GM23338 (cell line): ENCODE data around the gene BEND6. TPM values are rescaled to one million over a fixed set of nuclear protein-coding genes. Genes with fewer than 3 reads are reported as not detected.

ENCODE experiments used
- ATAC-seq: fragments of 200-7000 bp; cut with Tn5 transposase; 3 replicates; pipeline ENCODE4 v1.9.1; 2020
- DNase-seq: peaks from one replicate; pipeline ENCODE4 v3.0.0-alpha.2; 2015; ENCODE audit warnings: low spot score
- H2AFZ ChIP-seq: fragments of 200-600 bp; sonication (generic); 2 replicates; pipeline ENCODE4 v1.8.0; 2016; ENCODE audit warnings: antibody characterized with exemption, mild to moderate bottlenecking, moderate library complexity
- H3F3A ChIP-seq: fragments of 200-600 bp; sonication (generic); replicated peaks from 2 replicates; pipeline ENCODE4 v1.8.0; 2017; ENCODE audit warnings: antibody characterized with exemption, mixed run types, low read depth
- H3K27ac ChIP-seq: fragments of 200-600 bp; sonication (generic); 2 replicates; pipeline ENCODE4 v1.6.1; 2016; ENCODE audit warnings: low read depth
- H3K27me3 ChIP-seq: fragments of 200-600 bp; sonication (generic); 2 replicates; pipeline ENCODE4 v1.8.0; 2016; ENCODE audit warnings: mild to moderate bottlenecking, mixed run types, moderate library complexity; ENCODE audit not compliant: insufficient read depth
- H3K36me3 ChIP-seq: fragments of 200-600 bp; sonication (generic); 2 replicates; pipeline ENCODE4 v1.8.0; 2016; ENCODE audit warnings: mild to moderate bottlenecking; ENCODE audit not compliant: insufficient read depth
- H3K4me1 ChIP-seq: fragments of 200-600 bp; sonication (generic); 2 replicates; pipeline ENCODE4 v1.8.0; 2016; ENCODE audit warnings: mild to moderate bottlenecking, moderate library complexity; ENCODE audit not compliant: insufficient read depth
- H3K4me2 ChIP-seq: fragments of 200-600 bp; sonication (generic); 2 replicates; pipeline ENCODE4 v1.7.1; 2017; ENCODE audit warnings: mixed run types
- H3K4me3 ChIP-seq: fragments of 200-600 bp; sonication (generic); 2 replicates; pipeline ENCODE4 v1.6.1; 2016; ENCODE audit warnings: mixed run types
- H3K79me2 ChIP-seq: fragments of 200-600 bp; sonication (generic); replicated peaks from 2 replicates; pipeline ENCODE4 v1.8.0; 2017; ENCODE audit warnings: mild to moderate bottlenecking; ENCODE audit not compliant: insufficient read depth
- H3K9me2 ChIP-seq: fragments of 200-600 bp; sonication (generic); 2 replicates; pipeline ENCODE4 v1.8.0; 2017; ENCODE audit not compliant: insufficient read depth
- H4K20me1 ChIP-seq: fragments of 200-600 bp; sonication (generic); replicated peaks from 2 replicates; pipeline ENCODE4 v1.8.0; 2017; ENCODE audit warnings: mild to moderate bottlenecking; ENCODE audit not compliant: insufficient read depth
- H3K27ac Mint-ChIP-seq: 2 replicates; pipeline ENCODE4 v1.8.0; 2020; ENCODE audit warnings: inconsistent platforms, mild to moderate bottlenecking, moderate library complexity, mixed read lengths
- H3K27me3 Mint-ChIP-seq: 3 replicates; pipeline ENCODE4 v1.8.0; 2022; ENCODE audit warnings: low read depth, mild to moderate bottlenecking, moderate library complexity, mixed read lengths, inconsistent platforms; ENCODE audit not compliant: insufficient read depth, poor library complexity
- H3K36me3 Mint-ChIP-seq: 3 replicates; pipeline ENCODE4 v1.8.0; 2021; ENCODE audit warnings: low read depth, mild to moderate bottlenecking, inconsistent platforms, moderate library complexity, mixed read lengths
- H3K4me1 Mint-ChIP-seq: 3 replicates; pipeline ENCODE4 v1.8.0; 2020; ENCODE audit warnings: mild to moderate bottlenecking, inconsistent platforms, mixed read lengths
- H3K4me3 Mint-ChIP-seq: 3 replicates; pipeline ENCODE4 v1.8.0; 2021; ENCODE audit warnings: moderate library complexity, mild to moderate bottlenecking, inconsistent platforms, mixed read lengths
- H3K9me3 Mint-ChIP-seq: 3 replicates; pipeline ENCODE4 v1.8.0; 2020; ENCODE audit warnings: moderate library complexity, mild to moderate bottlenecking, inconsistent platforms, mixed read lengths
- CREB1 ChIP-seq: fragments of 250-450 bp; sonication (Bioruptor Pico); IDR thresholded peaks from 2 replicates; pipeline ENCODE4 v1.5.0; 2020; ENCODE audit warnings: low read depth, mild to moderate bottlenecking, moderate library complexity
- CTCF ChIP-seq, 2 experiments: fragments of 200-600 bp in 1 of 2; sonication (generic) in 1 of 2; conservative IDR thresholded peaks; 2 replicates each; pipeline versions ENCODE4 v1.5.1 to v1.6.1; 2016 to 2017; ENCODE audit warnings: antibody characterized with exemption in 2 of 2, low read depth in 2 of 2, mild to moderate bottlenecking in 2 of 2, moderate library complexity in 1 of 2
- ETS1 ChIP-seq: IDR thresholded peaks from 2 replicates; pipeline ENCODE4 v1.6.1; 2016; ENCODE audit warnings: antibody characterized with exemption
- EZH2 ChIP-seq: fragments of 200-600 bp; sonication (generic); IDR thresholded peaks from one replicate; pipeline ENCODE4 v1.8.0; 2017; ENCODE audit warnings: antibody characterized with exemption, mild to moderate bottlenecking, low read depth; ENCODE audit not compliant: unreplicated experiment
- EZH2phosphoT487 ChIP-seq: fragments of 200-600 bp; sonication (generic); IDR thresholded peaks from one replicate; pipeline ENCODE4 v1.8.1; 2018; ENCODE audit warnings: antibody characterized with exemption; ENCODE audit not compliant: unreplicated experiment
- JUNB ChIP-seq: IDR thresholded peaks from one replicate; pipeline ENCODE4 v1.6.1; 2016; ENCODE audit warnings: antibody characterized with exemption; ENCODE audit not compliant: unreplicated experiment
- NANOG ChIP-seq: IDR thresholded peaks from 2 replicates; pipeline ENCODE4 v1.6.1; 2016; ENCODE audit warnings: antibody characterized with exemption, borderline replicate concordance
- POLR2AphosphoS5 ChIP-seq: IDR thresholded peaks from 2 replicates; pipeline ENCODE4 v1.6.1; 2016; ENCODE audit warnings: antibody characterized with exemption, low read depth
- REST ChIP-seq: IDR thresholded peaks from one replicate; pipeline ENCODE4 v1.6.1; 2018; ENCODE audit warnings: antibody characterized with exemption; ENCODE audit not compliant: unreplicated experiment
- STAT1 ChIP-seq: IDR thresholded peaks from one replicate; pipeline ENCODE4 v1.6.1; 2016; ENCODE audit warnings: antibody characterized with exemption; ENCODE audit not compliant: unreplicated experiment
- ZNF114 ChIP-seq: fragments of 250-450 bp; sonication (Bioruptor Pico); IDR thresholded peaks from 2 replicates; pipeline ENCODE4 v1.5.0; 2020; ENCODE audit warnings: mild to moderate bottlenecking, moderate library complexity
- ZNF331 ChIP-seq: fragments of 250-450 bp; sonication (Bioruptor Pico); IDR thresholded peaks from 2 replicates; pipeline ENCODE4 v1.5.0; 2020; ENCODE audit warnings: low read depth, mild to moderate bottlenecking, moderate library complexity
- ZNF462 ChIP-seq: fragments of 250-450 bp; sonication (Bioruptor Pico); IDR thresholded peaks from 2 replicates; pipeline ENCODE4 v1.5.0; 2020; ENCODE audit warnings: mild to moderate bottlenecking, moderate library complexity
- polyA plus RNA-seq: library from polyadenylated mRNA; unstranded; fragments of >200 nt; fragmentation: Nextera tagmentation; extraction: Ambion mirVana; gene quantifications from 2 replicates; pipeline ENCODE4 v1.2.1, GENCODE V29; 2016
- total RNA-seq: library from RNA; depleted of rRNA; stranded (reverse); fragments of >200 nt; shearing (Covaris generic); gene quantifications from 2 replicates; pipeline ENCODE4 v1.2.3, GENCODE V29; 2014

Gene BEND6
- total and polyA plus RNA-seq, 2 experiments from 2014 or later: 6.0 to 6.7 TPM

GRCh38 chr6:57074383-57074782, 119.5 kb downstream of the BEND6 start:
- DNase-seq: no peak
- no peak overlapping the region for H2AFZ ChIP-seq
- H3K4me2 ChIP-seq: no peak overlapping the region
- peaks cover 32% of the 10 kb centered on the region for H3K4me1 ChIP-seq
- Mint-ChIP-seq H3K27me3 (peaks cover 12% of the 10 kb centered on the region), H3K27ac (no peak overlapping the region), H3K4me1 (peaks cover 31% of the 10 kb centered on the region), H3K36me3 (peaks cover 7% of the 10 kb centered on the region; the same call in 2 of the 3 replicates), H3K4me3 (no peak overlapping the region), H3K9me3 (peaks cover 3% of the 10 kb centered on the region; the same call in 1 of the 3 replicates)
- H3K4me3 ChIP-seq: no peak overlapping the region
- H3K36me3 ChIP-seq: no peaks in the 10 kb centered on the region
- no peaks in the 10 kb centered on the region for H4K20me1 ChIP-seq
- H3K9me2 ChIP-seq: no peaks in the 10 kb centered on the region
- H3F3A ChIP-seq: no peaks in the 10 kb centered on the region
- peak; percentile 61 for ATAC-seq
- TF ChIP-seq ZNF462 (CRISPR knock-in tag): no peak
- TF ChIP-seq EZH2: no peak
- no peak for TF ChIP-seq ZNF114 (CRISPR knock-in tag)
- no peak for TF ChIP-seq CREB1 (CRISPR knock-in tag)
- TF ChIP-seq CTCF (conservative IDR thresholded peaks at IDR 0.05; ENCODE audit: low read depth in 2 of 2): no peak
- TF ChIP-seq ZNF331 (CRISPR knock-in tag): no peak
- no peak for TF ChIP-seq REST
- TF ChIP-seq POLR2AphosphoS5: no peak
- TF ChIP-seq EZH2phosphoT487: no peak
- no peak for TF ChIP-seq NANOG
- no peak for TF ChIP-seq JUNB
- no peak for TF ChIP-seq STAT1
- no peak for TF ChIP-seq ETS1
- H3K27me3 ChIP-seq: no peaks in the 10 kb centered on the region
- no peak overlapping the region for H3K27ac ChIP-seq
- no peaks in the 10 kb centered on the region for H3K79me2 ChIP-seq
